NCI-H2196 treated with DMSO at 0.1 percent for 48 hours (cell line): ENCODE results near the gene DAGLA.
A peak's percentile ranks its signal among the peaks of the same experiment; 100 is the strongest.

Experiments used
- DNase-seq: peaks from one replicate; lab custom pipeline; 2025; ENCODE audit not compliant: unreplicated experiment; lab: John Stamatoyannopoulos, UW

Gene DAGLA

DNA sequence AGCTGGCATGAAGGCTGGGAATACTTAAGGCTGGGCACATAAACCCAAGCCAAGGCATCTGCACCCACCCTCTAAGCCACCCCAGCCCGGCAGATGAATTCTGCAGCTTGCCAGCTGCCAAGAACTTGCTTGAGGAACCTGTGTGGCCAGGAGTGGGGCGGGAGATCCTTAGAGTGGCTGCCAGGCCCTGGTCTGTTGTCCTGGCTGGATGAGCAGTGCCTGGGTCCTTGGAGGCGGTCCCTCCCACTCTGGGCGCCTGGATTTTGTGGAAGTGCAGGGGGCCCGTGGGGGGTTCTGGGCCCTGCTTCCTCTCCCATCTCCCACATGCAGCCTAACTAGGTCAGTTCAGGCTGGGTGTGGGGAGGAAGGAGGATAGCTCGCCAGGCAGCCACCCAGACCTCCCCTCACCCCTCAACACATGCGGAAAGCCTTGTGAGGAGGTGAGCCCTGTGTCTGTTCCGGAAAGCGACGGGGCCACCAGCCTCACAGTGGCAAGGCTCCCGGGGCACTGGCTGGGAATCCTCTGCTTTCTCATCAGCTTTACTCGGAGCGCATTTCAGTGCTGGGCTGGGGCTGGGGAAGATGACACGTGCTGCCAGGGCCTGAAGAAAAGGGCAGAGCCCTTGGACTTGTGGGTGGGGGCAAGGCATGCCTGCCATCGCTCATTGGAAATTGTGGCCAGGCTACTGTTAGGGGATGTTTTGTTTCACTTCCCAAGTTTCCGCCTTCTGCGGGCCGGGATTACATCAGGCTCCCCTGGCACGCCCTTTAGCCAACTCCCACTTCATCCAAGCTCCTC lies 8.4 kb downstream of the DAGLA start:
- no peak for DNase-seq

DNA sequence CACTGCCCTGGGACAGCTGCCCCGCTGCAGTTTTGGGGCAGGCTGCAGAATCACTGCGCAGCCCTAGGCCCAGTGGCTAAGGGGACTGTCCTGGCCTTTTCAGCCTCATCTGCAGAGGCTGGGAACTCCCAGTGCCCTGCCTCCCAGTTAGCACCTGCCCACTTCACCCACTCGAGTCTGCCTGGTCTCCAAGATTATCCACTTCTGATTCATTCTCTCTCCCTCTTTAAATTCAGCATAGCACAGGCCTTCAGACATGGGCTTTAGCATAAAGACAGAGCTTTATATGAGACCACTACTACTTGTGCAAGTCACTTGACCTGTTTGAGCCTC lies 8.9 kb downstream of the DAGLA start:
- DNase-seq: no peak

GRCh38 chr11:61690706-61691379 lies 10.7 kb downstream of the DAGLA start:
- no peak for DNase-seq

DNA sequence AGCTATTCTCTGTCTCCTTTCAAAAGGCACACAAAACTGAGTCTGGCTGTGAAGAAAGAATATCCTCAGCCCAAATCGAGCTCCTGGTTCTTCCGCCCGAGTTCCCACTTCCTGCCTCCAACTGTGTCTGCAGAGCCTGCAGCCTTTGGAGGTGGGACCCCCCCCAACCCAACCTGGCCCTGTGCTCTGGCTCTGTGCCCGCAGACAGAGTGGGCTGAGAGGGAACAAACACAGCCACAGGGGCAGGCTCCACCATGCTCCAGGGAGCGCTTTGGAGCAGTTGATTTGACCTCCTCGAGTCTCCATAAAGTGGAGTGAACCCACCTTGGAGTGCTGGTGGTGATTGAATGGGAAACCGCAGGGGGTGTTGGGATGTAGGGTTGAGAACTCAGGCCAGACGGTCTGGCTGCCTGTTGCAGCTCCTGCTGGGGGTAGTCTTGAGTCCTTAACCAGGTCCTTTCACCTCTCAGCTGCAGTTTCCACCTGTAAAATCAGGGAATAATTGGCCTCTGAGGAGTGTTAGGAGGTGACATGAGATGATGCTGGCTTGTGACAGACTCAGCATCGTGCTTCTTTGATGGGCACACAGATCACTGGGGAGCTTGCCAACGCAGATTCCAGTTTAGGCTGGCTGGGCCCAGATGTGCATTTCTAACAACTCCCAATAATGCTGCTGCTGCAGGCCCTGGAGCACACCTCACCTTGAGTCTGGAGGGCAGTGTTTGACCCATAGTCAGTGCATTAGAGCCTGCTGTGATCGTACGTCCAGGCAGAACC lies 11.4 kb downstream of the DAGLA start:
- no peak for DNase-seq

GRCh38 chr11:61693922-61694601 lies 13.9 kb downstream of the DAGLA start:
- no peak for DNase-seq

- DNase-seq: no peak
Measured at GRCh38 chr11:61694602-61694939, 14.4 kb downstream of the DAGLA start.

GRCh38 chr11:61694946-61695706 lies 14.9 kb downstream of the DAGLA start:
- DNase-seq: no peak

DNA sequence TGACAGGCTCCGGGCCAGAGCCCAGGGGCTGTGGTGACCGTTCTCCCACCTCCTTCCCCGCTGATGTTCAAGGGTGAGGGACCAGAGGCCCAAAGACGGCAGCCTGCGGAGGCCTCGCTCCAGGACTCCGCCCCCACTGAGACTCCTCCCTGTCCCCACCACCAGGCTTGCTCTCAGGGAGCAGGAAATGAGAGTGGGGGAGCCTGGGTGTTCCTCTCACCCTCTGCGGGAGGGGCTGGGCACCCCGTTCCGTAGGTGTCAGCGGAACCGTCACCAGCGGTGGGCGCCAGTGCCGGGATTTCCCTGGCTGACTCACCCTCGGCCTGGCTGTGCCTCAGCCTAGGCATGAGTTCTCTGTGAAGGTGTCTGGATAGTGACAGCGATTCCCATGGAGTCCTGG lies 15.7 kb downstream of the DAGLA start:
- no peak for DNase-seq

GRCh38 chr11:61696602-61697001 lies 16.4 kb downstream of the DAGLA start:
- DNase-seq: no peak

- DNase-seq: no peak
Measured at GRCh38 chr11:61697078-61697502, 16.9 kb downstream of the DAGLA start.

DNA sequence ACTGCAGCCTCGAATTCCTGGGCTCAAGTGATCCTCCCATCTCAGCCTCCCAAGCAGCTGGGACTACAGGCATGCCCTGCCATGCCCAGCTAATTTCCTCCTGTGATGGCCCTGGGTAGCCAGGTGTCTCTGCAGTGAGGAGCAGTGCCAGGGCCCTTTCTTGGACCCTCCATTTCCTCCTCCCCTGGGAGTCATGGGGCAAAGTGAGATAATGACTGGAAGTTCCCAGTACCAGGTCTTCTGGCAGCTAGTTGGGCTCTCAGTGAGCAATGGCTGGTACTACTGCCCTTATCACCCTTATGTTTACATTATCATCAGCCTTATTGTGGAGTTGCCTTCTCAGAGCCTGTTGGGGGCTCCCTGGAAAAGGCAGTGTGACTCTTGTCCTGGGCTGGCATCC lies 17.6 kb downstream of the DAGLA start:
- DNase-seq: no peak

- DNase-seq: no peak
Measured at GRCh38 chr11:61698173-61698948, 18.2 kb downstream of the DAGLA start.

GRCh38 chr11:61699737-61700160 lies 19.6 kb downstream of the DAGLA start:
- peak; percentile 76 for DNase-seq

DNA sequence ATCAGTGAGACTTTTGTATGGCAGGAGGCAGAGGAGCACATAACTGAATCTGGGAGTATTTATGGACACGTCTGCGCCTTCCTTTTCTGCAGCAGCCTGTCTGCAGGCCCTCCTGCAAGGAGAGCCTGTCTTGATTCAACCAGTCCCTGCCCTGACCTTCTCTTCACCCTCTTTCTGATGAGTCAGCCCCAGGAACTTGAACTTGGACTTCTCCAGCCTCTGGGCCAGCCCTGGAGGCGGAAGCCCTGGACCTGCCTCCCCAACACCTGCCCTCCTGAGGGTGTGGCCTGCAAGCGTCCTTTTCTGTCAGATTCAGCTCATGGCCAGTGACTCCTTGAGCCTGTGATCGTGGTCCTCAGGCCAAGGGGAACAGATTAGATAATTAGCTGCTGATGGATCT lies 20.0 kb downstream of the DAGLA start:
- DNase-seq: peak; percentile 61

GRCh38 chr11:61700720-61701119 lies 20.5 kb downstream of the DAGLA start:
- no peak for DNase-seq

DNA sequence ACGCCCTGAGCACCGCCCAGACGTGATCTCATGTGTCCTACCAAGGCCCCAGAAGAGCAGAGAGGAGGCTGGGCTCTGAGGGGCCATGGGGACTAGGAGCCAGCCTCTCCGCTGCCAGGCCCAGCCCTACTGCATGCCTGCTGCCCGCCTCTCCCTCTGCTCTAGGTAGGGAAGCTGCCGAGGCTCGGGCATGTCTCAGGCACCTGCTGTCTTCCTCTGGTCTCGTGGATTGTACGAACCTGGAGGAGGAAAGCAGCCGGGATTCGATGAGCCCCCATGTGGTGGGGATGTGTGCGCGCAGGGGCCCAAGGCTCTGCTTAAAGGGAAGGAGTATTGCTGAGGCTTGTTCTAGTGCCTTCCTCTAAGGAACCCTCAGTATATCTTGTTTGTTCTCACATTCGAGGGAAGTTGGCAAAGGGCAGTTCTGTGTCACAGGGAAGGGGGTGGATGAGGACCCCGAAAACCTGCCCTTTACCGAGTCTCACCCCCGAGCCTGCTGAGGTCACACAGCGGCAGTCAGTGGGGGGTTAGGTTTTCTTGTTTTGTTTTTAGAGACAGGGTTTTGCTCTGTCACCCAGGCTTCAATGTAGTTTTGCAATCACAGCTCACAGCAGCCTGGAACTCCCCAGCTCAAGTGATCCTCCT lies 21.2 kb downstream of the DAGLA start:
- peak; percentile 11 for DNase-seq

DNA sequence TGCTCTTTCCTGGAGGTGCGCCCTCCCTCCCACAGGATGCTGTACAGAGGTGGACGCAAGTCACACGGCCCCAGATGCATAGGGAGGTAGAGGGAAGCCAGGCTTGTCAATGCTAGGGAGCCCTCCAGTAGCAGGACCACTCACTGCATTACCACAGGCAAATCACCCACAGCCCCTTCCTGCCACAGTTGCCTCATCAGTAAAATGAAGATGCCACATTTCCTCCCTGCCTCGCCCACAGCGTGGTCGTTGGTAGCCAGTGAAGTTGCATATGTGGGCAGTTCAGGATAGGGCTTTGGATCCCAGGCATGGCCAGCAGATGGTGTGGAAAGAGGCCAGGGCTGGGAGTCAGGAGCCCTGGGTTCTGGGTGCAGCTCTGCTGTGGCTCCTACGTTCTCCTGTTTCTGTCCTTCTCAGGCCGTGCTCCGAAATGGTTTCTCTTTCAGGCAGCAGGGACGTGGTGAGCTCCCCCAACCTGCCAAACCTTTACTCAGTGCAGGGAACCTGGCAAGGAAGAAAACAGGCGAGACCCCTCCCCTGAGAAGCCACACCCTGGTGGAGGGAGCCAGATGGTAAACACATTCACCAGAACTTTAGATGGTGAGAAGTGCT lies 22.6 kb downstream of the DAGLA start:
- no peak for DNase-seq

DNA sequence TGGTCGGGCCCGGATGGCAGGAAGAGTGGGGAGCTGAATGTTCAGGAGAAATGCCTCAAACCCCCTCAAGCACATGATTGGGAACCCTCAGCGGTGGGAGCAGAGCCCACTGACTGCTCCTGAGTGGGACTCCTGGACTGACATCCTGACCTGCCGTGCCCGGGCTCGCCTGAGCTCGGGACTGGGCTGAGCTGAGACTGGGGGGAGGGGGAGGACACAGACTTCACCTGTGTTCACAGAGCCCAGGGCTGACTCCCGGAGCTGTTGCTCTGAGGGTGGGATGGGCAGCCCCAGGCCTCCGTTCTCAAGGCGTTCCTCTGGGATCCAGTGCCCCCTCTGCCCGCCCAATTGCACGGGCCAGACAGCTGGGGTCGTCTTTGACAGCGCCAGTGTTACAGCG lies 24.6 kb downstream of the DAGLA start:
- DNase-seq: no peak
